C4-2B (cell line): ENCODE results near the gene CBX3.

Experiments
- ZFX ChIP-seq: fragments of 450-650 bp; IDR thresholded peaks from 2 replicates; pipeline ENCODE4 v1.6.1; 2017
- TF ChIP-seq, protein P1 (sequence below): fragments of 450-650 bp; conservative IDR thresholded peaks from 2 replicates; pipeline ENCODE4 v1.5.1; 2017; ENCODE audit warnings: mild to moderate bottlenecking

DNA sequence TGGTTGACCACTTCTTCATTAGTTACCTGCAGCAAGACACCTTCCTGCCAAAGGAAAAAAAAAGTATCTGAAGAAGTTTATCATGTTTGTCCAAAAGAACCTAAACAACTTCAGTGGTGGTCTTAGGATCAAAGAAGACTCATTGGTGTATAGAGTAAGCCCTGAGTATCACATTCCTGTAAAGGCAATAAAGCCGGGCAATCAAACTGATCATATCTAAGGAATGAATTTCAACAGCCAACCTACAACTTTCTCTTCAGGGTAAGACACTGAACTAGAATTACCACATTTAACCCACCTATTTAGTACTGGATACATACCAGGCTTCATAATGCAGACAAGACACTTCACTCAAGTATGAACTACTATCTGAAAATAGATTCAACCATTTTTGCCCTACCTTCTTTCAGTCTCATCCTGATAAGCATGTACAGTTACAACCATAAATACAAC, 11.1 kb upstream of the CBX3 start:
- TF ChIP-seq, protein P1, sequence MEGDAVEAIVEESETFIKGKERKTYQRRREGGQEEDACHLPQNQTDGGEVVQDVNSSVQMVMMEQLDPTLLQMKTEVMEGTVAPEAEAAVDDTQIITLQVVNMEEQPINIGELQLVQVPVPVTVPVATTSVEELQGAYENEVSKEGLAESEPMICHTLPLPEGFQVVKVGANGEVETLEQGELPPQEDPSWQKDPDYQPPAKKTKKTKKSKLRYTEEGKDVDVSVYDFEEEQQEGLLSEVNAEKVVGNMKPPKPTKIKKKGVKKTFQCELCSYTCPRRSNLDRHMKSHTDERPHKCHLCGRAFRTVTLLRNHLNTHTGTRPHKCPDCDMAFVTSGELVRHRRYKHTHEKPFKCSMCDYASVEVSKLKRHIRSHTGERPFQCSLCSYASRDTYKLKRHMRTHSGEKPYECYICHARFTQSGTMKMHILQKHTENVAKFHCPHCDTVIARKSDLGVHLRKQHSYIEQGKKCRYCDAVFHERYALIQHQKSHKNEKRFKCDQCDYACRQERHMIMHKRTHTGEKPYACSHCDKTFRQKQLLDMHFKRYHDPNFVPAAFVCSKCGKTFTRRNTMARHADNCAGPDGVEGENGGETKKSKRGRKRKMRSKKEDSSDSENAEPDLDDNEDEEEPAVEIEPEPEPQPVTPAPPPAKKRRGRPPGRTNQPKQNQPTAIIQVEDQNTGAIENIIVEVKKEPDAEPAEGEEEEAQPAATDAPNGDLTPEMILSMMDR: no peak
- no peak for TF ChIP-seq ZFX
